Panc1 (cell line): ENCODE results near the gene TBC1D17.

ENCODE experiments used
- POLR2AphosphoS5 ChIP-seq: IDR thresholded peaks from 2 replicates; pipeline ENCODE4 v1.6.1; 2012; ENCODE audit warnings: mild to moderate bottlenecking, low read depth, low read length, moderate library complexity
- REST ChIP-seq, 2 experiments: IDR thresholded peaks; 2 replicates each; pipeline ENCODE4 v1.6.1; 2011 to 2012; ENCODE audit warnings: low read depth in 2 of 2, control low read depth in 1 of 2, low read length in 1 of 2, mild to moderate bottlenecking in 1 of 2, moderate library complexity in 1 of 2; ENCODE audit not compliant: insufficient read depth in 1 of 2
- SIN3A ChIP-seq: IDR thresholded peaks from 2 replicates; pipeline ENCODE4 v1.6.1; 2012; ENCODE audit warnings: low read depth, mild to moderate bottlenecking, low read length, moderate library complexity, borderline replicate concordance; ENCODE audit not compliant: insufficient read depth
- TF ChIP-seq, protein P1 (sequence below): fragments of 450-650 bp; IDR thresholded peaks from 2 replicates; pipeline ENCODE4 v1.5.1; 2017; ENCODE audit warnings: mild to moderate bottlenecking

DNA sequence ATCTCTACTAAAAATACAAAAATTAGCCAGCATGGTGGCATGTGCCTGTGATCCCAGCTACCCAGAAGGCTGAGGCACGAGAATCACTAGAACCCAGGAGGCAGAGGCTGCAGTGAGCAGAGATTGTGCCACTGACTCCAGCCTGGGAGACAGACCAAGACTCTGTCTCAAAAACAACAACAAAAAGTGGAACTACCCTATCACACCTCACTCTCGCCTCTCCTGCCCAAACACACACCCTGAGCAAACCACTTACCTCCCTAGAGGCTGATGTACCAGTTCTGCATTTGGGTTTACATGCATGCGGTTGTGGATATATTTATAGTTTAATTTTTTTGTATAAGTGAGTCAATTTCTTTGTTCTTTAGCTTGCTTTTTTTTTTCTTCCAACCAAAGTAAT, 34.2 kb upstream of the TBC1D17 start:
- TF ChIP-seq POLR2AphosphoS5: no peak
- TF ChIP-seq, protein P1, sequence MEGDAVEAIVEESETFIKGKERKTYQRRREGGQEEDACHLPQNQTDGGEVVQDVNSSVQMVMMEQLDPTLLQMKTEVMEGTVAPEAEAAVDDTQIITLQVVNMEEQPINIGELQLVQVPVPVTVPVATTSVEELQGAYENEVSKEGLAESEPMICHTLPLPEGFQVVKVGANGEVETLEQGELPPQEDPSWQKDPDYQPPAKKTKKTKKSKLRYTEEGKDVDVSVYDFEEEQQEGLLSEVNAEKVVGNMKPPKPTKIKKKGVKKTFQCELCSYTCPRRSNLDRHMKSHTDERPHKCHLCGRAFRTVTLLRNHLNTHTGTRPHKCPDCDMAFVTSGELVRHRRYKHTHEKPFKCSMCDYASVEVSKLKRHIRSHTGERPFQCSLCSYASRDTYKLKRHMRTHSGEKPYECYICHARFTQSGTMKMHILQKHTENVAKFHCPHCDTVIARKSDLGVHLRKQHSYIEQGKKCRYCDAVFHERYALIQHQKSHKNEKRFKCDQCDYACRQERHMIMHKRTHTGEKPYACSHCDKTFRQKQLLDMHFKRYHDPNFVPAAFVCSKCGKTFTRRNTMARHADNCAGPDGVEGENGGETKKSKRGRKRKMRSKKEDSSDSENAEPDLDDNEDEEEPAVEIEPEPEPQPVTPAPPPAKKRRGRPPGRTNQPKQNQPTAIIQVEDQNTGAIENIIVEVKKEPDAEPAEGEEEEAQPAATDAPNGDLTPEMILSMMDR: no peak
- no peak for TF ChIP-seq SIN3A
- TF ChIP-seq REST (IDR thresholded peaks at IDR 0.05; ENCODE audit: insufficient read depth in 1 of 2, low read depth in 2 of 2, low read length in 1 of 2): no peak
